ENCODE results near the gene SARS2.
A peak's percentile ranks its signal among the peaks of the same experiment; 100 is the strongest.

SARS2 gene

GRCh38 chr19:38956264-38956663 is 25.7 kb upstream of the SARS2 start:
- no peak for TF ChIP-seq CTCF (IDR thresholded peaks at IDR 0.05; ENCODE audit: insufficient read depth, low read depth, low read length, missing control alignments)
- H3K4me3 ChIP-seq (ENCODE audit: low read length), result no peak overlapping the region
- DNase-seq (ENCODE audit: low read depth), result no peak

GRCh38 chr19:38953677-38954076 is 23.1 kb upstream of the SARS2 start:
- H3K4me3 ChIP-seq (ENCODE audit: low read length), result no peak overlapping the region
- TF ChIP-seq CTCF (IDR thresholded peaks at IDR 0.05; ENCODE audit: insufficient read depth, low read depth, low read length, missing control alignments), result no peak
- DNase-seq (ENCODE audit: low read depth), result no peak

DNA sequence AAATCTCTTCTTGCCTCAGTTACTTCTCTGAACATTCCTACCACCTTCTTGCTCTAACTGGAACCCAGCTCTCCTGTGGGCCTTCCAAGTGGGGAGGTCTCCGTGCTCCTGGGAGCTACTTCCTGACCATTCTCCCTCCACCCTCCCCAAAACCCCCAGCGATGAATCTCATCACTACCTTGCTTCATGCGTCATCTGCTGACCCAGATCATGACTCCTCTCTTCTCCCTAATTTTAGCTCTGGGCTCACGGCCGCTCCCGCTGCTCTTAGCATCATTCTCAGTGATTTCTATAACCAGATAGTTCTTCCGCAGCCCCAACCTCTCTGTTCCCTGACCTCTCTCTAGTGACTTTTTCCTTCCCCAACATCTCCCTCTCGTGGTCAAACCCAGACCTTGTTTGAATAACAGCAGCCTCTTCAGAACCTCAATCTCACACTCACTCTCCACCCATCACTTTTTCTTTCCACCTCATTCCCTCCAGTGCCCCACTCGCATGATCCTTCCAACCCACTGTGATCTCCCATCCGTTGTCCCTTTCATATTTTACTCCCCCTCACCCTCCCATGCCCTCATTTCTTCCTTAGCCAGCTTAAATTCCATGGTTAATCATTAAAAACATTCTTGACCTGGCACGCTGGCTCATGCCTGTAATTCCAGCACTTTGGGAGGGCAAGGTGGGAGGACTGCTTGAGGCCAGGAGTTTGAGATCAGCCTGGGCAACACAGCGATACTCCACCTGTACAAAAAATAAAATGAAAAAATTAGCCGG is 22.0 kb upstream of the SARS2 start:
- TF ChIP-seq CTCF (IDR thresholded peaks at IDR 0.05; ENCODE audit: insufficient read depth, low read depth, low read length, missing control alignments), result peak; percentile 53
- peak; percentile 42 for DNase-seq (ENCODE audit: low read depth)
- no peak overlapping the region for H3K4me3 ChIP-seq (ENCODE audit: low read length)

GRCh38 chr19:38951187-38951586 is 20.6 kb upstream of the SARS2 start:
- TF ChIP-seq CTCF (IDR thresholded peaks at IDR 0.05; ENCODE audit: insufficient read depth, low read depth, low read length, missing control alignments), result no peak
- DNase-seq (ENCODE audit: low read depth), result no peak
- no peak overlapping the region for H3K4me3 ChIP-seq (ENCODE audit: low read length)

- peak; percentile 81 for DNase-seq (ENCODE audit: low read depth)
- peak overlapping the region; percentile 12 for H3K4me3 ChIP-seq (ENCODE audit: low read length)
- TF ChIP-seq CTCF (IDR thresholded peaks at IDR 0.05; ENCODE audit: insufficient read depth, low read depth, low read length, missing control alignments), result no peak
These were observed 19.2 kb upstream of the SARS2 start for GRCh38 chr19:38949580-38950367.

GRCh38 chr19:38946229-38947010 is 15.9 kb upstream of the SARS2 start:
- no peak for DNase-seq (ENCODE audit: low read depth)
- TF ChIP-seq CTCF (IDR thresholded peaks at IDR 0.05; ENCODE audit: insufficient read depth, low read depth, low read length, missing control alignments), result no peak
- H3K4me3 ChIP-seq (ENCODE audit: low read length), result no peak overlapping the region
